ENCODE data around the gene FKBP1C. TPM values are rescaled to one million over a fixed set of nuclear protein-coding genes. Genes with fewer than 3 reads are reported as not detected.

The FKBP1C gene
- total RNA-seq, 6 experiments from 2014 or later: 0.29 to 0.37 TPM; not detected in 4

GRCh38 chr6:63245420-63245819, 34.2 kb downstream of the FKBP1C start:
- intact Hi-C loops (cut with DNase I): no loop called here
- Histone ChIP-seq H3K27ac (no peak overlapping the region), H3K9me3 (no peaks in the 10 kb centered on the region), H3K27me3 (no peaks in the 10 kb centered on the region), H3K36me3 (no peaks in the 10 kb centered on the region), H3K4me3 (no peak overlapping the region), H3K4me1 (peaks cover 0 to 19% (median 2%) of the 10 kb centered on the region in 4 donors)
- ATAC-seq (peak; percentile 74 to 95 (median 83)), DNase-seq (no peak)
- TF ChIP-seq CTCF (IDR thresholded peaks at IDR 0.05) (no peak), POLR2A (IDR thresholded peaks at IDR 0.05) (no peak)
- 12% methylated on average over 2 of the region's 2 CpGs for WGBS (ENCODE audit: insufficient coverage, low coverage, low lambda C conversion rate, missing lambda C conversion rate)

GRCh38 chr6:63245909-63246308, 34.6 kb downstream of the FKBP1C start:
- Histone ChIP-seq H3K27ac (no peak overlapping the region), H3K4me3 (no peak overlapping the region), H3K36me3 (no peaks in the 10 kb centered on the region), H3K27me3 (no peaks in the 10 kb centered on the region), H3K4me1 (peaks cover 0 to 21% (median 2%) of the 10 kb centered on the region in 4 donors), H3K9me3 (no peaks in the 10 kb centered on the region)
- ATAC-seq: peak in 1 of 4 donors; percentile 37
- no peak for TF ChIP-seq POLR2A (IDR thresholded peaks at IDR 0.05)
- no peak for TF ChIP-seq CTCF (IDR thresholded peaks at IDR 0.05)
- WGBS (ENCODE audit: insufficient coverage, low coverage, low lambda C conversion rate, missing lambda C conversion rate): 79% methylated on average over 1 of the region's 1 CpG
- intact Hi-C loops (cut with DNase I): no loop called here
- DNase-seq: no peak

GRCh38 chr6:63246581-63246980, 35.3 kb downstream of the FKBP1C start:
- intact Hi-C loops (cut with DNase I): no loop called here
- Histone ChIP-seq H3K27ac (no peak overlapping the region), H3K9me3 (no peaks in the 10 kb centered on the region), H3K4me3 (no peak overlapping the region), H3K36me3 (no peaks in the 10 kb centered on the region), H3K27me3 (no peaks in the 10 kb centered on the region), H3K4me1 (peaks cover 0 to 21% (median 2%) of the 10 kb centered on the region in 4 donors)
- TF ChIP-seq CTCF (IDR thresholded peaks at IDR 0.05): no peak
- TF ChIP-seq POLR2A (IDR thresholded peaks at IDR 0.05): no peak
- DNase-seq (no peak), ATAC-seq (no peak)

GRCh38 chr6:63249875-63250482, 38.7 kb downstream of the FKBP1C start:
- no peak for TF ChIP-seq CTCF (IDR thresholded peaks at IDR 0.05)
- no peak for TF ChIP-seq POLR2A (IDR thresholded peaks at IDR 0.05)
- Histone ChIP-seq H3K36me3 (no peaks in the 10 kb centered on the region), H3K27ac (peak overlapping the region in 1 of 3 donors; percentile 0), H3K27me3 (no peaks in the 10 kb centered on the region), H3K4me3 (no peak overlapping the region), H3K4me1 (peaks cover 0 to 20% (median 2%) of the 10 kb centered on the region in 4 donors), H3K9me3 (no peaks in the 10 kb centered on the region)
- DNase-seq (no peak), ATAC-seq (peak; percentile 76 to 83 (median 80))
- intact Hi-C loops (cut with DNase I): no loop called here
- WGBS (ENCODE audit: insufficient coverage, low coverage, low lambda C conversion rate, missing lambda C conversion rate): 19% methylated on average over 3 of the region's 3 CpGs

GRCh38 chr6:63259153-63259552, 47.9 kb downstream of the FKBP1C start:
- H3K4me3 ChIP-seq: no peak overlapping the region
- no peak for TF ChIP-seq CTCF (IDR thresholded peaks at IDR 0.05)
- no peak for TF ChIP-seq POLR2A (IDR thresholded peaks at IDR 0.05)
- H3K27me3 ChIP-seq: no peaks in the 10 kb centered on the region
- H3K27ac ChIP-seq: no peak overlapping the region
- no peaks in the 10 kb centered on the region for H3K4me1 ChIP-seq
- H3K36me3 ChIP-seq: no peaks in the 10 kb centered on the region
- ATAC-seq: peak in 3 of 4 donors; percentile 28 to 97 (median 38)
- intact Hi-C loops (cut with DNase I): no loop called here
- H3K9me3 ChIP-seq: no peaks in the 10 kb centered on the region
- DNase-seq: no peak
